Activated gamma-delta T cell treated with anti-CD3 and anti-CD28 coated beads, Interleukin-2, amount 50 U/mL, for 16 hours (primary cell): ENCODE results near the gene SORL1-AS1.
A peak's percentile ranks its signal among the peaks of the same experiment; 100 is the strongest.

Source experiments
- DNase-seq: peaks from one replicate; pipeline ENCODE4 v3.0.0-alpha.2; 2020; ENCODE audit warnings: low read depth

Gene SORL1-AS1

DNA sequence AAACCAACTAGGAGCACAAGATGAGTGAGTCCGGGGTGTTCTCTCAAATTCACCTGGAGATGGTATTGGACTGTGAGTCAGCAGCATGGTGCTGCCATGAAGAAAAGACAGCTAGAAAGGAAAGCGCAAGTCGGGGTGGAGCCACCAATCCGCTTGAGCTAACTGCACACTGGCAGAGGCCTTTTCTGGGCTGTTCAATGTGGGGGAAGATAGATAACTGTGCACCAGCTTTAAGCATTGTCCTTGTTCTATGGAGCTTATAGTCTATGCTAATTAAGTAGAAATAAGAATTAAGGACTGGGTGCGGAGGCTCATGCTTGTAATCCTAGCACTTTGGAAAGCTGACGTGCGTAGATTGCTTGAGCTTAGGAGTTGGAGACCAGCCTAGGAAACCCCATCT is 21.9 kb upstream of the SORL1-AS1 start:
- no peak for DNase-seq

DNA sequence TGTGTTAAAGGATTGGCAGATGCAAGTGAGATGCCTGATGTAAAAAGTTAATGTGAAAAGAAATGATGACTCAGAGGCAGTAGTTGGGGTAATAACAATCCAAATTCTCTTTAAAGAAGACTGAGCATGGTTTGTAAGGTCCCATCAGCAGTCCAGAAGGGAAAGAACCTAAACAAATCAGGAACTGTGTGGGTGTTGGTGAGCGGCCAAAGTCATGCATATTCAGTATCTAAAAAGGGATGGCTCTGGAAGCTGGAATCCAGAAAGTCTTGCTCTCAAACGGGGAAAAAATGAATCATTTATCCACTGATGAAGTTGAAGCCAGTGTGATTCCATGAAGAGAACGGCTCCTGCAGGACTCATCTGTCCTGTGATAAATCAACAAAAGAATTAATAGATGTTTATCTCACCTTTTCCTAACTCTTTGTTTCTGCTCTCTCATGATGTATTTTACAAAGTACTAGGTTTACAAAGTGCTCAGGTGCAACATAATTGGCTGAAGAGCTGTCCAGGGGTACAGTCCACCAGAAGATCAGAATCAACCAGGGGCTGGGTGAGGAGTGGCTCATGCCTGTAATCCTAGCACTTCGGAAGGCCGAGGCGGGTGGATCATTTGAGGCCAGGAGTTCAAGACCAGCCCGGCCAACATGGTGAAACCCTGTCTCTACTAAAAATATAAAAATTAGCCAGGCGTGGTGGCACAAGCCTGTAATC is 20.5 kb upstream of the SORL1-AS1 start:
- DNase-seq = no peak

DNA sequence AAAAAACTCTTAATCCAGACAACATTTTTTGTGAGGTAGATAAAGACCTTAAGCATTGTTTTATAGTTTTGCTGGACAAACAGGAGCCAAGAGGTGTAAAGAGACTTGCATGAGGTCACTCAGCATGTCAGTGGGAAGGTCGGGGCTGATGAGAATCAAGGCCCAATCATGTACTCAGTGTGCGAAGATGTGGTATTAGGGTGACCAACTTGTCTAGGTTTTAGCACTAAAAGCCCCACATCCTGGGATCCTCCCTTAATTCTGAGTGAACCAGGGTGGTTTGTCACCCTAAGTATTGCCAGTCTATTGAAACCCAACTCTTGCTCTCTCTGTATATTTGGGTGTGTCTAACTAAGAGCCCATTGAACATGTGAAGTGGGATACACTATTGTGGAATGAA is 19.5 kb upstream of the SORL1-AS1 start:
- no peak for DNase-seq

DNA sequence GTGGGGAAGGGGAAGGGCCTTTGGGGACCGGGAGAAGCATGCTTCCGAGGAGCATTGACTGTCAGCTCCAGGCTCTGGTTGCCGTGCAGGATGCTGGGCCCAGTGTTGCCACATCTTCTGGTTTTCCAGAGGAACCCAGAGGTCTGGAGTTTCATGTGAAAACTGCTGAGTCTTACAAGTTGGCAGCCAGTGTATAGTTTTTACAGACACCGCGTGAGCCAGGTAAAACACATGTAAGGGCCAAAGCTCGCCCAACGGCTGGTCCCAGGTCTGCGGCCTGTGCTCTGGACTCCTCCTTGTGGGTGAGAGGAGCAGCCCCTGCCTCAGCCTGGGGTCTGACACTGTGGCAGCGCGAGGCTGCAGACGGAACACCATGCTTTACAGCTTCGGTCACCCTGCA is 18.4 kb upstream of the SORL1-AS1 start:
- DNase-seq = no peak

DNA sequence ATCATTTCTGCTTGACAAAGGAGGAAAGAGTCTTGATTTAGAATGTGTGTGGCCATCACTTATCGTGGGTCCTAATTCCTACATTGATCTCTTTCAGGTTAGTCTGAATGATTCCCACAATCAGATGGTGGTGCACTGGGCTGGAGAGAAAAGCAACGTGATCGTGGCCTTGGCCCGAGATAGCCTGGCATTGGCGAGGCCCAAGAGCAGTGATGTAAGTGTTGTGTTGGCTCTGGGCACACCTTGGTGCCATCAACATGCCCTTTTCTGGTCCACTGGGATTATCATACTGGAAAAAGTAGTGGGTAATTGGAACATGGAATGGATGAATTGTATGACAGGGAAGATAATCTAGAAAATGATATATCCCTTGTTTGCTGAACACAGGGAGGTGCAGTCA is 17.1 kb upstream of the SORL1-AS1 start:
- no peak for DNase-seq

DNA sequence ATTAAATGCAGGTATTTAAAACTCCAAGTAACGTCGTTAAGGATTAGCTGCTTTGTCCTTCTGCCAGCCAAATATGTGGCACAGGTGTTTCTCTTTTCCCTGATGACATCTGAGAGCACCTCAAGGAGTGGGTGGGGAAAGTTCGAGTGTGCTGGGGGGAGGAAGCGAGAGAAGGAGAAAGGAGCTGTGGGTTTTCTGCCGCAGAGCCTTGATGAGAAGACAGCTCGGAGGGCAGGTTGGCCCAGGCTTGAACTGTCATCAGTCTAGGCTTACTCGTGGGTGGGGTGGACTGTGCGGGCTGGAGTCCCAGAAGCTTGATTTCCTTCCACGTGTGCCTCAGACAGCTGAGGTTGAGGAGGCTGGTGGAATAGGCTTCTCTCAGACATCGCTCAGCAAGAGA is 15.2 kb upstream of the SORL1-AS1 start:
- DNase-seq = peak; percentile 69

DNA sequence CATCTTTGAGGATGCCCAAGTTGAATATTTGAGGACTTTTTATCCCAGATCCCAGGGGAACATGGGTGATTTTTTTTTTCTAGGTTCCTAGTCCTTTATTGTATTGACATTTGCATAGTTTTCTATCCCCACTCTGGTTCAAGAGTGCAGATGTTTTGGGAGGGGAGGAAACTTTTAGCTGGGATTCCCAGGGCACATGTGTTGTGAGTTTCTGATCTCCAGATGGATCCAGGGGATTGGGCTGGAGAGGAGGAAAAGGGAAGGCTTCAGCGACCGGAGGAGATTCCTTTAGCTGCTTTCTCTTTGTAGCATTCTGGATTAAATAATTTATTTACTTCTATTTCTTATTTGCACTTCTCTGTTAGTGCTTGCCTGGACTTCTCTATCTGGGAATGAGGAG is 14.7 kb upstream of the SORL1-AS1 start:
- DNase-seq = no peak

DNA sequence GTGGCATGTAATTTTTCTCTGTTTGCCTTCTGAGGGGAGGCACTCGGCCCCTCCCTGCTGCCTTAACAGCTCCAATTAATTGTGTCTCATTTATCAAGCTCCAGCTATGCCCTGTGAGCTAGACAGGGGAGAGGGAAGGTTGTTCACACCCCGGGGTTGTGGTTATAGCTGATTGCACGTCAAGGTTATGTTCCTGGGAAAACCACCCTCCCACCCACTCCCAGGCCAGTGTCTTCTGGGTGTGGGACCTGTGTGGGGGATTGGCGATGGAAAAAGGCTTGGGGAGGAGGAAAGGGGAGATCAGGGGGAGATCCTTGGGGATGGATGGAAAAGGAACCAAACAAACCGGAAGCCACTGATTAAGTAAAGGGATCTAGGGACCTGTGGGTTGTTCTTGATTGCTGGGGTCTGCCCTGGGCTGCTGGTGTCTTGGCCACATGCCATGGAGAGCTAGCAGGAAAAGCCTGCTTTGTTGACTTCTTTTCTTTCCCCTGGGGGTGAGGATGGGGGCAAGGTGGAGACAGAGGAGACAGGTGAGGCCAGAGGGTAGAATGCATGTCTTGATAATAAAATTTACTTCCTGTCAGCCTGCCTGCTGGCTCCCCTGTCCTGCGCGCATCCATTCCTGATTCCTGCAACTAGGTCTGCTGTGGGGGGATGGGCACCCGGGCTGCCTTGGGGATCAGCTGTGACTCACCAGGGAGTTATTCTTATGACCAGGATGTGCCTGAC is 13.5 kb upstream of the SORL1-AS1 start:
- DNase-seq = no peak

DNA sequence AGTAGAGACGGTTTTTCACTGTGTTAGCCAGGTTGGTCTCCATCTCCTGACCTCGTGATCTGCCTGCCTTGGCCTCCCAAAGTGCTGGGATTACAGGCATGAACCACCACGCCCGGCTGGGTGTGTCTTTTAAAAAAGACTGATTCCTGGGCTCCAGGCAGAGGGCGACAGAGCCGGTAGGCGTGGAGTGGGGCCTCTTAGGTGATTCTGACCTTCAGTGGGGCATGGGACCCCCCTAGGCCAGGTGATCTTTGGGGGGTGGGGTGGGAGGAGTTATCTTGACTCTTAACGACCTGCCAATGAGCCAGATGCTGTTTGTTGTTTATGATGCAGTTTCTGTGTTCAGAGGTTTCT is 12.9 kb upstream of the SORL1-AS1 start:
- no peak for DNase-seq

DNA sequence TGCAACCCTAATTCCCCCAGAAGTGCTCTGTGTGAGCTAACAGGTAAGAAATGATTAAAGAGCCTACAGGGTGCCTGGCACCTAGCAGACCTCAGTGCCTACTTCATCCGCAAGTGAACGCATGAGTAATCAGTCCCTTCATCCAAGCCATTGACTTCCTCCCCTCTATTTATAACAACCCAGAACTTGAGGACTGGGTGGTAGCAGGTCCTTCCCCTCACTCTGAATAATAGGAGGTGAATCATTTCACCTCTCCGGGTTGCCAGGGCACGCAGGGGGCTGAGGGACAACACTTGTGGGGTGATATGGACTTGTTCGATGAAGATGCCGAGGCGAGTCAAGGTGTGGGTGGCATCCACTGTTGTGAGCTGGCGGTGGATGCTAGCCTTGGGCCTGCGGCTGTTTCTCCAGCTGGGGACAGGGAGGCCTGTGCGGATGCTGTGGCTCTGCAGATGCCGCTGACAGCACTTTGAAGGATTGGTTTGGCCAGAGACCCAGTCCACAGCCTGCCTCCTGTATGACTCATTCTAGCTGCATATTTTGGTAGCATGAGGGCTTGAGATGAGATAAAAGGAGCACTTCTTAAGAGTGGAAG is 11.7 kb upstream of the SORL1-AS1 start:
- peak; percentile 73 for DNase-seq

DNA sequence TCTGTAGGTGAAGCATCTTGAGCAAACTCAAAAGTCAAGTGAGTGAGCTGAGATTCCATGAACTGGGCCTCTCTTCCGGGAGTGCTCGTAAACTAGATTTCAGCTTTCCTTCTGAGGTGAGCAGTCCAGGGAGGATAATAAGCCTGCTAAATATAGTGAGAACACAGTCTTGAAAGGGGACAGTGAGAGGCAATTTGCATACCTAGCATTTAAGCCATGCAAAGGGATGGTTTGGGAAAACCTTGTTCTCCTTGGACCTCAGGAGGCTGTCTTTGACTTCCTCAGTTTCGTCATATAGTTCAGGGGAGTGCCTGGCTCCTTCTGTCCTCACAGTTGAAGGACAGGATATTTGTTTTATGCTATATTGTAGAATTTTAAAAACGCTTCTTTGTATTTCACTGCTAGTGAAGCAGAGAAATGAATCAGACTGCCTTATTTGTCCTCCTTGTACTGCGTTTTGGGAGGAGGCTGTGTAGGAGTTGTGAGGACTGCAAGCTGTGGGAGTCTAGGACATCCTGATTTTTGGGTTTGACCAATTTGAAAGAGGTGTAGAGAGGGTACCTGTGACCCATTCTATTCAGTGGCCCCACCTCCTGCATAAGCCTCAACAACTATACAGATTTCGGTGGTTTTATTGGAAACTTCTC is 11.0 kb upstream of the SORL1-AS1 start:
- DNase-seq = no peak

DNA sequence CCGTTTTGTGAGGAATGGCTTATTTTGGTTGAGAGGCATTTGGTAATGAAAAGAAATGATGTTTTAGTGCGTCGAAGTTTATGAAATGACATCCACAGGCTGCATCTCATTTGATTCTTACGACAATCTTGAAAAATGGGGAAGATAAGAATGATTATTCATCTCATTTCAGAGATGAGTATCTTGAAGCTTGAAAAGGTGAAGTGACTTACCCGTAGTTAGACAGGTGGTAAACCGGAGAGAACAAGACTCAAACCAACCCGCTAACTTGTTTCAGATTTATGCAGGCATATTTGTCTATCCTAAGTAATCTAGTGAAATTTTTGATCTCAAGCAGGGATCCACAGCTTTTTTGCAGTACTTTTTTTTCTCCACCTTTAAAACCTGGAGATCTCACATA is 9.1 kb upstream of the SORL1-AS1 start:
- no peak for DNase-seq

DNA sequence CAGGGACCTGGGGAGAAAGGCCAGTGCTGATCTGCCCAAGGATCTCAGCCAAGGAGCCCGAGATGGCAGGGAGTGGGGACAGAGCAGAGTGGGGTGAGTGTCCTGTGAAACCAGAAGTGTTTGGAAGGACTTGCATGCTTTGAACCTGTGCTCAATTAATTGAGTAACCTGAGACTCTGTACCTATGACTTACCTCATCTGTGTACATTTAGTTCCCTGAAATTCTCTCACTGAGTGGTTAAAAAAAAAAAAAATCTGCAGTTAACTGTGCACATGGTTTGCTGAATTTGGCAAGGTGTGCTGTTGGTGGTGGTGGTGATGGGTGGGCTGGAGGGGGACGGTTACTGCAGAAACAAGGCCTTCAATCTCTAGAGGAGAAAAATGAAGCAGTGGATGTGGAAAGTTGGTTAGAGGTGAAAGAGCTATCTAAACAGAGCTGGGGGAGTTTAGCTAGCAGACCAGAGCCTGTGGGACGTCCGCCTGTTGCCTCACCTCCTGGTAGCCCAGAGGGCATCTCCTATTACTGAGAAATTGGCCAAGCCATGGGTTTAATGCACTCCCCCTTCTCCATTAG is 8.3 kb upstream of the SORL1-AS1 start:
- no peak for DNase-seq

DNA sequence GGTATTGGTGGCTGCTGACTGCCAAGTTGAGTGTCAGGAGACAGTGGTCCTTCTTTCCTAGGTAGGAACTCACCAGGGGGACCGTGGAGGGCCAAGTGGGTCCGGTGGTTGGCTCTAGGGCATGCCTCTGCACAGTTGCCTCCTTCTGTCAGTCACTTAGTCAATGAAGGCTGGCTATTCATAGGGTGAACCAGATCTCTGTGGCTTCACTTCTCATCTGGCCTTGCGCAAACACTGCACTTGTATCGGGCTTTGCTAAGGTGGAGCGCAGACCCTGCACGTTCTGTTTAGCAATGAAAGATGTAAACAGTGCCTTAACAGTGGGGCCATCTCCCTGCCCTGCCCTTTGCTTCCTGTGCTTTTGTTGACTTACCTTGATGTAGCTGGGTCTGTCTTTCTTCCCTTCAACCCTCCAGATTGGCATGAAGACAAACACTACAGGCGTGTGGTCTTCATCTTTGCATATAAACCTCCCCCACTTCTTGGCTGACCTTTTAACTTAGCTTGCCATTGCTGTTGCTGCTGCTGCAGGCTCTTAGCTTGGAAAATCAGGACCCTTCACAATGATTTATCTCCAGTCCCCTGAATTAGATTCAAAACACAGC is 6.7 kb upstream of the SORL1-AS1 start:
- no peak for DNase-seq

DNA sequence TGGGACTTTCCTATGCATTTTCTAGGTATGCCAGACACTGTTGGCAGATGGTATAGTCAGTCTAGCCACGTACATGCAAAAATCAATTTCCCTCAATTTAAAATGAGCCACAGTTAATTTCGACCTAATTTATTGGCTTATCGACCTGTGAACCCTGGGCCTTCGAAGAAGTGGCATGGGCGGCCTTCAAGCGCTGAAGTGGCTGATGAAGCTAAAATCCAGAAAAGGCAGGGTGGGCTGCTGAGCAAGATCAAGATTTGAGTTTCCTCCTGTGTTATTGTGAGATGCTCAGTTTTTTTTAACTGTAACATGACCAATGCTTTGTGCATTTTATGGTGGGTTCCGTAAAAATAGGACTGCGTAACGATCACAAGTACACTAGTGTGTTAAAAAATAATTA is 5.8 kb upstream of the SORL1-AS1 start:
- no peak for DNase-seq

DNA sequence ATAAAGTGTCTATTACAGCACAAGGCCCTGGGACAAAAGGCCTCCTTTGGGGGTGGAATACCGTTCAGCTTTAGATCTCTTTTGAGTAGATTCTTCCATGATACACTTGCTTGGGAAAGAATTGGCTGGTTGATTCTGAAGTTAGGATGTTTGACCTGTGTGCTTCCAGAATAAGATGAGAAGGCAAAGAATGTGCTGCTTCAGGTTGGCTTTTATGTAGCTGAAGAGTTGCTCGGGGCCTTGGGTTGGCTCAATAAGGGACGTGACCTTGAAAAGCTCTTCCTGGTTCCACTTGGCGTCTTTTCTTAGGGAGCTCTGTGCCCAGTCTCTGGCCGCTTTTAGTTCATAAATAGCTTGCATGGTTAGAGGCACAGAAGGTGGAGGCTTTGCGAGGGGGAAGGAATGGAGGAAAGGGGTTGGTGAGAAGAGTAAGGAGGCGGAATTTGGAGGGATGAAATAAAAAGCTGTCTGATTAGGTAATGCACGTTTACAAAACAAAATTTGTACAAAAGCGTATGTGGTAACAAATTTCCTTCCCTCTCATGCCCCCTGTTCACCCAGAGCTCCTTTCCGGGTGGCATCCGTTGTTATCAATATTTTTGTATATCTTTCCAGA is 4.2 kb upstream of the SORL1-AS1 start:
- no peak for DNase-seq

DNA sequence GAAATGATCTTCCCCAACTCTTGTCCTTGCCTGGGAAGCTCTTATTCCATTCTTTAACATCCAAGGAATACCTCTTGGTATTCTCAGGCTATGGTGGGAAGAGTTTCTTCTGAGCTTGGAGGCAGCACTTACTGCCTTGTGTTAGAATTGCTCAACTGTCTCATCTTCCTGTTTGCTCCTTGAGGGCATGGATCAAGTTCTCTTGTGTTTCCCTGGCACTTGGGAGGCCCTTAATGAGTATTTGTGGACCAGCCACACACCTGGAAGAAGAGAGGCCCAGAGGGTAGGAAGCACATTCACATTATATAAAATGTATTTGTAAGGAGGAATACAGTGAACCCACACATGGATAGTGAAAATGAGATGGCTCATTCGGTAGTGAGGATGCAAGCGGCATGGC is 3.4 kb upstream of the SORL1-AS1 start:
- DNase-seq = no peak

DNA sequence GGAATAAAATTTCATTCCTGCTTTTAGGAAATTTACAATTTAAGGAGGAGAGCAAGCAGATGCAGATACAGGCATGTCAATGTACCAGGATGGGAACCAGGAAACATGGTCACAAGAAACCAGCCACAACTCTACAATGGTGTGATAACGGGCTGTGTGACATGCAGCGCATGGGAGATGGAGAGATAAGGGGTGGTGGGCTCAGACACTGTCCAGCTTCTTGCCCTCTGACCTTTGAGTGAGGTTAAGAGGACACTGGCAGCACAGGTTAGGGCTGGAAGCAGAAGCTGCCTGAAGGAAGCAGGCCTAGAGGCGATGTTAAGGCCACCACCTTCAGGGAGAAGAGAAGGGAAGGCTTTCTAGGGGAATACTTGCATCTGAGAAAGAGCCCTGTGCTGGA is 2.3 kb upstream of the SORL1-AS1 start:
- DNase-seq = no peak

DNA sequence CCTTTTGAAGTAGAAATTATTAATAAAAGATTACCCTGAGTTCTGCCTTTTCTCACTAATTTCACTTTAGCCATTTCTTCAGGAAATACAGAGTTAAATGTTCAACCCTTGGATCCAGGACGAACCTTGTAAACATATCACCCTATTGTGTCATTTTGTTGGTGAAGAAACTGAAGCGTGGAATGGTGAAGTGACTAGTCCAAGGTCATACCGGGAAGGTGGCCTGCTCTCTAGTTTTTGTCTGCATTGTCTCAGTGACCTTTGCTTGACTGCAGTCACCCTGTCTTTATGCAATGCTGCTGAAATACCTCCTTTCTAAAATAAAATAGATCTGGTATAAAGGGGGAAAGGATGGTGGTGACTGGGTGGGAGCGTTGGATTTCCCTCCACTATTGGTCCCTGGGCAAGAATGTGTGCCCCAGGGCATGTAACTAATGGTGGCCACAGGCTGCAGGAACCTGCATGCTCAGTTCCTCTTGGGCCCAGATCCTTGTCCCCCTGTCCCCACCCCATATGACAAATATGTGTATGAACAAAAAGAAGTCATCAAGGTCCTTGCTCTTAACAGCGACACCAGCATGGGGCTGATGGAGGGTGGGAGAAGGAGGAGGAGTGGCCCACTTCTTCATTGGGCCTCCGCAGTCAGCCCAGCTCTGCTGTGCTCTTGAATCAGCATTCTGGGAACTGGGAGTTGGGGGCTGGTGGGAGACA is 977 bp upstream of the SORL1-AS1 start:
- DNase-seq = no peak

DNA sequence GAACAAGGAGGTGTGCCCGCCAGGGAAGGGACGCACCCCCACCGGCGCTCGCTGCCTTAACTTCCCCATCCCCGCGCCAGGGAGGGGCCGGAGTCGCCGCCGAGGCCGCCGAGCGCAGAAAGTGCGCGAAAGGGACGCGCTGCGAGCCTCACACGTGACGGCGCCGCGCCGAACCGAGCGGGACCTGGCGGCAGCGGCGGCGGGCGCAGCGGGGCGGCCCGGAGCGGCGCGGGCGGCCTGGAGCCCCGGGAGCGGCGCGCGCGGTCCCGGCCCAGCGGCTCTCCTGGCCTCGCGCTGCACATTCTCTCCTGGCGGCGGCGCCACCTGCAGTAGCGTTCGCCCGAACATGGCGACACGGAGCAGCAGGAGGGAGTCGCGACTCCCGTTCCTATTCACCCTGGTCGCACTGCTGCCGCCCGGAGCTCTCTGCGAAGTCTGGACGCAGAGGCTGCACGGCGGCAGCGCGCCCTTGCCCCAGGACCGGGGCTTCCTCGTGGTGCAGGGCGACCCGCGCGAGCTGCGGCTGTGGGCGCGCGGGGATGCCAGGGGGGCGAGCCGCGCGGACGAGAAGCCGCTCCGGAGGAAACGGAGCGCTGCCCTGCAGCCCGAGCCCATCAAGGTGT is 670 bp downstream of the SORL1-AS1 start, which contains the start of gene SORL1:
Gene SORL1, plus strand, starts transcription at position 329 of the 623 bp plus-strand sequence. Its CDS starts 18 bp downstream, at position 347.
- DNase-seq = peak; percentile 49
